Bronchial epithelial cell (primary cell): ENCODE measurements around the gene PPP2R2B. TPM values are rescaled to one million over a fixed set of nuclear protein-coding genes. Genes with fewer than 3 reads are reported as not detected.

Source experiments
- DNase-seq: peaks from one replicate; pipeline ENCODE4 v3.0.0-alpha.2; 2010; ENCODE audit warnings: low read depth
- FAIRE-seq: peaks from 2 replicates; lab custom pipeline; 2011; peaks lifted over from hg19 to GRCh38; lab: Jason Lieb, UNC
- H3K27me3 ChIP-seq: 2 replicates; pipeline ENCODE4 v1.5.1; 2011; ENCODE audit warnings: low read length; ENCODE audit not compliant: control insufficient read depth, insufficient read depth
- H3K36me3 ChIP-seq: 2 replicates; pipeline ENCODE4 v1.5.1; 2011; ENCODE audit warnings: low read length; ENCODE audit not compliant: control insufficient read depth, insufficient read depth
- H3K4me3 ChIP-seq: 2 replicates; pipeline ENCODE4 v1.5.1; 2011; ENCODE audit warnings: mild to moderate bottlenecking, low read depth, low read length, control low read depth
- CTCF ChIP-seq: IDR thresholded peaks from 2 replicates; pipeline ENCODE4 v1.5.1; 2011; ENCODE audit warnings: mild to moderate bottlenecking, moderate library complexity, low read length, control low read depth, inconsistent platforms; ENCODE audit not compliant: insufficient read depth, severe bottlenecking
- total RNA-seq: library from RNA; depleted of rRNA; stranded (reverse); fragments of >200 nt; gene quantifications from 2 replicates; pipeline ENCODE4 v1.2.1, GENCODE V29; 2014

Gene PPP2R2B
- total RNA-seq, 1 donor from 2014 or later = under 0.01 TPM

- no peaks in the 10 kb centered on the region for H3K27me3 ChIP-seq
- peak; percentile 50 for DNase-seq
- no peak for FAIRE-seq
- H3K4me3 ChIP-seq = no peak overlapping the region
- H3K36me3 ChIP-seq = no peaks in the 10 kb centered on the region
- TF ChIP-seq CTCF = peak; percentile 44
Observed at GRCh38 chr5:146662229-146662628, 216.3 kb downstream of the PPP2R2B start.

GRCh38 chr5:146660376-146660960 lies 218.1 kb downstream of the PPP2R2B start:
- Histone ChIP-seq H3K27me3 (no peaks in the 10 kb centered on the region), H3K4me3 (no peak overlapping the region), H3K36me3 (no peaks in the 10 kb centered on the region)
- no peak for TF ChIP-seq CTCF
- FAIRE-seq (no peak), DNase-seq (no peak)

- Histone ChIP-seq H3K36me3 (no peaks in the 10 kb centered on the region), H3K4me3 (no peak overlapping the region), H3K27me3 (no peaks in the 10 kb centered on the region)
- FAIRE-seq (no peak), DNase-seq (no peak)
- no peak for TF ChIP-seq CTCF
Observed at GRCh38 chr5:146659961-146660360, 218.6 kb downstream of the PPP2R2B start.

GRCh38 chr5:146656703-146657102 lies 221.9 kb downstream of the PPP2R2B start:
- FAIRE-seq (no peak), DNase-seq (no peak)
- H3K27me3 ChIP-seq = no peaks in the 10 kb centered on the region
- no peaks in the 10 kb centered on the region for H3K36me3 ChIP-seq
- TF ChIP-seq CTCF = no peak
- H3K4me3 ChIP-seq = no peak overlapping the region

- H3K27me3 ChIP-seq = no peaks in the 10 kb centered on the region
- no peak overlapping the region for H3K4me3 ChIP-seq
- DNase-seq (no peak), FAIRE-seq (no peak)
- no peaks in the 10 kb centered on the region for H3K36me3 ChIP-seq
- no peak for TF ChIP-seq CTCF
Observed at GRCh38 chr5:146653560-146653959, 225.0 kb downstream of the PPP2R2B start.

GRCh38 chr5:146652547-146652946 lies 226.0 kb downstream of the PPP2R2B start:
- Histone ChIP-seq H3K27me3 (no peaks in the 10 kb centered on the region), H3K36me3 (no peaks in the 10 kb centered on the region), H3K4me3 (no peak overlapping the region)
- DNase-seq (no peak), FAIRE-seq (no peak)
- no peak for TF ChIP-seq CTCF
